ENCODE results near the gene CD79B.

The CD79B gene

DNA sequence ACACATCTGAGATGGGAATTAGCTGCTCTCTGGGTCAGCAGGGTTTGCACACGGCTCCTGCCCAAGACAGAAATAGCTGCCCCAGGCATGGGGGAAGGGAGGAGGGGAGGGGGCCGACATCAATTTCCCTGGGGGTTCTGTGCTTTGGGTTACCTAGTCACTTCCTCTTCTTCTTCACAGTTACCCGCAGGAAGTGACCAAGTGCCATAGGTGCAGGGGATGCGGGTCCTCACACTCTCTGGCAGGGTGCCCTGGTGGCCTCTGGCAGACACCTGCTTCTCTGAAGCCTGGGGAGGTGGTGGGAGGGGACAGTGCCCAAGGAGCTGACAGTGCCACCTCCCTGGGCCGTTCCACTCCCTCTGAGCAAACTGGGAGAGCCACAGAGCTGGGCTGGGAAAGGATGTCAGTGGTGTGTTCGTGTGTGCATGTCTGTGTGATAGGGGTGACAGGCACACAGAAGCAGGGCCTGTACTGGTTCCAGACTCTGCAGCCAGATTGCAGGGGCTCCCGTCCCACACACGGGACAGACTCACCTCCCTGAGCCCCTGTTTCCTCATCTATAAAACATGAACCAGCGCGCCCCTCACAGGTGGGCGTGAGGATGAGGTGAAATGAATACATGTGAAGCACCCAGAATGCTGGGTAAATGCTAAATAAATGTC, 22.4 kb upstream of the CD79B start:
- no peaks in the 10 kb centered on the region for H3K36me3 ChIP-seq (ENCODE audit: control insufficient read depth, insufficient read depth, low read length)
- no peaks in the 10 kb centered on the region for H3K9me3 ChIP-seq (ENCODE audit: control insufficient read depth, low read length)
- H3K4me3 ChIP-seq (ENCODE audit: insufficient read depth, low read depth, low read length), result no peak overlapping the region
- WGBS, 2 experiments, result 83 to 88% methylated on average over 11 of the region's 11 CpGs
- H3K4me1 ChIP-seq (ENCODE audit: control insufficient read depth, insufficient read depth, low read length), result peaks cover 2% of the 10 kb centered on the region
- H3K27ac ChIP-seq (ENCODE audit: insufficient read depth, low read depth, low read length, poor library complexity, severe bottlenecking), result no peak overlapping the region
- H3K27me3 ChIP-seq (ENCODE audit: control insufficient read depth, insufficient read depth, low read length, poor library complexity, severe bottlenecking), result no peaks in the 10 kb centered on the region

DNA sequence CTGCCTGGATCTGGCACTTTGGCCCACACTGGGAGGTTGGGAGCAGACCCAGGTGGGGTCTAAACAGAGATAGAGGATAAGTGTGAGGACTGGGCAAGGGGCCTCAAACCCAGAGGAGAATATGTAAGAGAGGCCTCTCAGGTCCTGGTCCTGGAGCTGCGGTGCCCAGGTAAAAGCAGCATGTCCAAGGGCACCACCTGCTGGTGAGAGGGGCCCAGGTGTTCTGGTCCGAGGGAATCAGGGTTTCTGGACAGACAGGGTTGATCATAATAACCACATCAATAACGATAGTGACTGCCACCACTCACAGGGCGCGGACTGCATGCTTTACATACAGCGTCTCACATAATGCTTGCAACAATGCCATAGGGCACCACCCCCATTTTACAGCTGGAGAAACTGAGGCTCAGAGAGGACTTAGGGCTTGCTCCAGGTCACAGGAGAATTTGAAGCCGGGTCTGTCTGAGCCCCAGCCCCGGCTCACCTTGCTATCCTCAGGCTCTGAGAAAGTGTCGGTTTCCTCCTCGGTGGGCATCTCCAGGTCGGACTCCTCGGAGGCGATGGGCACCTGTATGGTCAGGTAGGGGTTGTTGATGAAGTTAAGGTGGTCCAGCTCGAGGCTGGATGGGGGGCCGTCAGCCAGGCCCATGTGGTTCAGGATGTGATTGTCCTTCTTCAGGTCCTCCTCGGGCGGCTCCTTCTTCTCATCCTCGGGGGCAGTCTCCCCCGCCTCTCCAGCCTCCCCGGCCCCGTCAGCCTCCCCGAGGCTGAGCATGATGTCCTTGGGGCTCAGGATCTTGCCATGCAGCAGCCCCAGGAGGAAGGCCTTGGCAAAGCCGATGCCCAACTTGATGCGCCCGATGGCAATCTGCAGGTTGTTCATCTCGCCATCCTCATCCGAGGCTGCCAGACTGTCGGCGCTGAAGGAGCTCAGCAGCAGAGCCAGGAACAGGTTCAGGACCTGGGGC, 19.1 kb upstream of the CD79B start:
- no peaks in the 10 kb centered on the region for H3K27me3 ChIP-seq (ENCODE audit: control insufficient read depth, insufficient read depth, low read length, poor library complexity, severe bottlenecking)
- no peaks in the 10 kb centered on the region for H3K9me3 ChIP-seq (ENCODE audit: control insufficient read depth, low read length)
- peaks cover 2% of the 10 kb centered on the region for H3K4me1 ChIP-seq (ENCODE audit: control insufficient read depth, insufficient read depth, low read length)
- H3K4me3 ChIP-seq (ENCODE audit: insufficient read depth, low read depth, low read length), result no peak overlapping the region
- no peaks in the 10 kb centered on the region for H3K36me3 ChIP-seq (ENCODE audit: control insufficient read depth, insufficient read depth, low read length)
- WGBS, 2 experiments, result 91% methylated on average over 29 of the region's 29 CpGs
- no peak overlapping the region for H3K27ac ChIP-seq (ENCODE audit: insufficient read depth, low read depth, low read length, poor library complexity, severe bottlenecking)

DNA sequence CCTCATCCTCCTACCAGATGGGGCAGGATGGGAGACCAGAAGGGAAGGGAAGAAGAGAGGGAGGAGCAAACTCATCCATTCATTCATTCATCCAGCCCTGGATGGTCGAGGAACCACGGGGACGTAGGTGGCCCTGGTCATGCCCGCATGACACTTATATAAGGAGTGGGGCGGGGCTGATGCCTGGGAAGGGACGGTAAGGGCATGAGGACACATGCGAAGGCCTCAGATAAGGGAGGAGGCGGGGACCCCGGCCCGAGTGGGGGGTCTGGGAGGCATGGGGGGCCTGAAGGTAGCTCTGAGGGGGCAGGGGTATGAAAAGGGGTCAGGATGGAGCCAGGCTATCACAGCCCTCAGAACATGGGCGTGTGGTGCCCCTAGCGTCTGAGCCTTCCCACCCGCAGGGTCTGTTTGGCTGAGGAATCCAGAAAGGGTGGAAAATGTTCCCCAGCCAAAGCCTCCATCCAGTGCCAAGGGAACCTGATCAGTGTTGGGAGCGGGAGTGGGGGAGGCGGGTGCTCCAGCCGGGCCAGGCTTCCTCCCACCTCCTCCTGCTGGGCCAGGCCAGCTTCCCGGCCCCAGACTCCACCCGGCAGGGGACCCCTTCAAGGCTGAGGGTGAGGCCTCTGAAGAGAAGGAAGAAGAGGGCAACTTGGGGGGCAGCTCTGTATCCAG, 17.6 kb upstream of the CD79B start:
- H3K27me3 ChIP-seq (ENCODE audit: control insufficient read depth, insufficient read depth, low read length, poor library complexity, severe bottlenecking), result no peaks in the 10 kb centered on the region
- peaks cover 2% of the 10 kb centered on the region for H3K4me1 ChIP-seq (ENCODE audit: control insufficient read depth, insufficient read depth, low read length)
- no peak overlapping the region for H3K27ac ChIP-seq (ENCODE audit: insufficient read depth, low read depth, low read length, poor library complexity, severe bottlenecking)
- H3K9me3 ChIP-seq (ENCODE audit: control insufficient read depth, low read length), result no peaks in the 10 kb centered on the region
- no peak overlapping the region for H3K4me3 ChIP-seq (ENCODE audit: insufficient read depth, low read depth, low read length)
- WGBS, 2 experiments, result 87 to 89% methylated on average over 18 of the region's 18 CpGs
- H3K36me3 ChIP-seq (ENCODE audit: control insufficient read depth, insufficient read depth, low read length), result no peaks in the 10 kb centered on the region

DNA sequence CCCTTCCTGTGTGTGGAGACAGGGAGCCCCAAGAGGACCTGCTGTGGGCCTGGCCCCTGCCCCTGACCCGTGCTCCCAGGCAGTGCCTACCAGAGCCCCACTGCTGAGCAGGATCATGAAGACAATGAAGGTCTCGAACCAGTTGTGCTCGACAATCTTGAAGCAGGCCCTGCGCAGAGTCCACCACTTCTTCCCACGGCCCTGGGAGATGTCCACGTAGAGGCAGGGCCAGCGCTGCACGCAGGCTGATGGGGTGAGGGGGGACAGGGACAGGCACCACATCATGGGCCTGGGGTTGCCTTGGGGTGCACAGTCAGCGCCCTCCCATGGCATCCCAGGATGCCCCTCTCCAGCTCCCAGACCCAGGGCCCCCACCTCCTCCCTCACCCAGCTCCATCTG, 16.4 kb upstream of the CD79B start:
- no peaks in the 10 kb centered on the region for H3K36me3 ChIP-seq (ENCODE audit: control insufficient read depth, insufficient read depth, low read length)
- no peaks in the 10 kb centered on the region for H3K4me1 ChIP-seq (ENCODE audit: control insufficient read depth, insufficient read depth, low read length)
- H3K4me3 ChIP-seq (ENCODE audit: insufficient read depth, low read depth, low read length), result no peak overlapping the region
- no peak overlapping the region for H3K27ac ChIP-seq (ENCODE audit: insufficient read depth, low read depth, low read length, poor library complexity, severe bottlenecking)
- no peaks in the 10 kb centered on the region for H3K9me3 ChIP-seq (ENCODE audit: control insufficient read depth, low read length)
- 92 to 94% methylated on average over 9 of the region's 9 CpGs for WGBS, 2 experiments
- no peaks in the 10 kb centered on the region for H3K27me3 ChIP-seq (ENCODE audit: control insufficient read depth, insufficient read depth, low read length, poor library complexity, severe bottlenecking)

DNA sequence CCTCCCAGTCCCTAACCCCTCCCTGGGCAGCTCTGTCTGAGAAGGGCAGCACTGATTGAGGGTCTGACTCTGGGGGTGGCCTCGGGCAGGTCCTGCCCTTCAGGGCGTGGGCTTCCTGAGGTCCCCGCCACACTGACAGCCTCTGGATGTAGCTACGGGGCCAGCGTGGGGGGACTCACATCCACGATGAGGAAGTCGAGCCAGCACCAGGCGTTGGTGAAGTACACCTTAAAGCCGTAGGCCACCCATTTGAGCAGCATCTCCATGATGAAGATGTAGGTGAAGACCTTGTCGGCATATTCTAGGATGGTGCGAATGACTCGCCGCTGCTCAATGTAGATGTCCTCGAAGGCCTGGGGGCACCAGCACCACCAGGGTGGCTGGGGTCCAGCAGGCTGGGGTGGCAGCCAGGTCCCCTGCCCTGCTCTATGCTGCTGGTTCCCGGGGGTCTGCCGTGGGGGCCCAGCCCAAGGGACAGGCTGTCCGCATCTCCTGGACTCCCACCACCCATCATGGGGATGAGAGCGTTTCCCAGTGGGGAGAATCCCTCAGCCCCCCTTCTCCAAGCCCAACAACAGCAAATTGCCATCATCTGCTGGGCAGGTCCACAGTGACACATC, 15.7 kb upstream of the CD79B start:
- no peaks in the 10 kb centered on the region for H3K36me3 ChIP-seq (ENCODE audit: control insufficient read depth, insufficient read depth, low read length)
- no peak overlapping the region for H3K27ac ChIP-seq (ENCODE audit: insufficient read depth, low read depth, low read length, poor library complexity, severe bottlenecking)
- H3K27me3 ChIP-seq (ENCODE audit: control insufficient read depth, insufficient read depth, low read length, poor library complexity, severe bottlenecking), result no peaks in the 10 kb centered on the region
- H3K9me3 ChIP-seq (ENCODE audit: control insufficient read depth, low read length), result no peaks in the 10 kb centered on the region
- H3K4me3 ChIP-seq (ENCODE audit: insufficient read depth, low read depth, low read length), result no peak overlapping the region
- H3K4me1 ChIP-seq (ENCODE audit: control insufficient read depth, insufficient read depth, low read length), result no peaks in the 10 kb centered on the region
- WGBS, 2 experiments, result 94 to 96% methylated on average over 18 of the region's 18 CpGs

DNA sequence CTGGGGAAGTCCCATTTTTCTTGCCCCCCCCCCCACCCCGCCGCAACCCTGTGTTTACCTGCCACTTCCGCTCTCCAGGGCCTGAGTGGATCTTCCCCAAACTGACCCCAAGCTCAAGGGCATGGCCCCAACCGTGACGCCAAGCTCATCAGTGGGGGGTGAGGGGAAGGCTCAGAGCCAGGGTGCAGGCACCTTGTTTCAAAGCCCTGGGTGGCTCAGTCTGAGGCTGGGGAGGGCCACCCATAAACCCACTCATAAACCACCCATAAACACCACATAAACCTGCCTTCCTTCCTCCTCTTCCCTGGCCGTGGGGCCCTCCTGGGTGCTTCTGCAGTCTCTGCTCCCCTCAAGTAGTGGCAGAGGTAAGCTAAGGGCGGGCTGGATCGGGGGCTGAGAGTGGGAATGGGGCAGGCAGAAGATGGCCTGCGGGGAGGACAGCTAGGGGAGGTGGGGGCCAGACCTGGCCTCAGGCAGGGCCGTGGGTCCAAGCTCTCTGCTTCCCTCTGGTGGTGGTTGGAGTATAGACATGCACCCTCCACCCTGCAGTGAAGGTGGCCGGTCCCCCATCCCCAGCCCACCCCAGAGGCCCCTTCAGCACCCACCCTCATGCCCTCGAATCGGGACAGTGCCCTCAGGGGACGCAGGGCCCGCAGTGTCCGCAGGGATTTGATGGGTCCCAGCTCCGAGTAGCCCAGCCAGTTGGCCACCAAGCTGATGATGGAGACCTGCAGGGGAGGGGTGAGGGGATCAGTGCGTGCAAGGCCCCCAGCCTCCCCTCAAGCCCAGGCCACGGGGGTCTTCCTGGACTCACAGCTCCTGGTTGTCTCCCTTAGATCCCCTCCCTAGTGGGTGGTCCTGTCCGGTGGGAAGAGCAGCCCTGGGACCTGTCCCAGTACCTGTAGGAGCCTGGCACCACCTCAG, 14.6 kb upstream of the CD79B start:
- no peaks in the 10 kb centered on the region for H3K9me3 ChIP-seq (ENCODE audit: control insufficient read depth, low read length)
- H3K4me3 ChIP-seq (ENCODE audit: insufficient read depth, low read depth, low read length), result no peak overlapping the region
- no peaks in the 10 kb centered on the region for H3K4me1 ChIP-seq (ENCODE audit: control insufficient read depth, insufficient read depth, low read length)
- no peaks in the 10 kb centered on the region for H3K27me3 ChIP-seq (ENCODE audit: control insufficient read depth, insufficient read depth, low read length, poor library complexity, severe bottlenecking)
- 51% methylated on average over 18 to 20 of the region's 20 CpGs for WGBS, 2 experiments
- no peak overlapping the region for H3K27ac ChIP-seq (ENCODE audit: insufficient read depth, low read depth, low read length, poor library complexity, severe bottlenecking)
- H3K36me3 ChIP-seq (ENCODE audit: control insufficient read depth, insufficient read depth, low read length), result no peaks in the 10 kb centered on the region

DNA sequence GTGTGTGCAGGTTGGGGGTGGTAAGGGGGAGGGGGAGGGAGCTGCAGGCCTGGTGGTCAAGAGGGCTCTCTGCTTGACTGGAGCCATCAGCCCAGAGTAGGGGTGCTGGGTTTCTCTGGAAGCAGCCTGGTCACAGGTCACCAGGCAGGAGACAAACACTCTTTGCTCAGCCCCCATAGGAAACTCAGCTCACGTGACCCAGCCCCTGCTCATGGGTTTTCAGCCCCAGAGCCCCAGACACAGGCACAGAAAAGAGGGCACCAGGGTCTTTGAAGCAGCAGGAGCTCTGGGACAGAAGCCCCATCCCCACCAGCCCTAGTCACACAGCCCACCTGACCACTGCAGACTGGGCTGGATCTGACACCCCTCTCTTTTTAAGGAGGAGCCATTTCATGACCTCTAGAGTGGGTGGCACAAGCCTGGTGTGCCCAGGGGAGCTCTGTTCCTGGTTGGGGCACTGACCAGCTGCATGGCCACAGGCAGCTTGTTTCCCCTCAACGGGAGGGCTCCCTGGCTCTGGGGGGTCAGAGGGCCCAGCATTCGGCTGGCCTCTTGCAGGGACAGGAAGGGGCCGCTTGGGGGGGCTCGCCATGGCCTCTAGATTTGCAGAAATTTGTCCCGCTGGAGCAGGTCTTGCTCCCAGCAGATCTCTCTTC, 13.8 kb upstream of the CD79B start:
- no peaks in the 10 kb centered on the region for H3K36me3 ChIP-seq (ENCODE audit: control insufficient read depth, insufficient read depth, low read length)
- no peaks in the 10 kb centered on the region for H3K27me3 ChIP-seq (ENCODE audit: control insufficient read depth, insufficient read depth, low read length, poor library complexity, severe bottlenecking)
- H3K4me3 ChIP-seq (ENCODE audit: insufficient read depth, low read depth, low read length), result no peak overlapping the region
- 76 to 82% methylated on average over 6 of the region's 6 CpGs for WGBS, 2 experiments
- no peaks in the 10 kb centered on the region for H3K9me3 ChIP-seq (ENCODE audit: control insufficient read depth, low read length)
- no peaks in the 10 kb centered on the region for H3K4me1 ChIP-seq (ENCODE audit: control insufficient read depth, insufficient read depth, low read length)
- H3K27ac ChIP-seq (ENCODE audit: insufficient read depth, low read depth, low read length, poor library complexity, severe bottlenecking), result no peak overlapping the region

DNA sequence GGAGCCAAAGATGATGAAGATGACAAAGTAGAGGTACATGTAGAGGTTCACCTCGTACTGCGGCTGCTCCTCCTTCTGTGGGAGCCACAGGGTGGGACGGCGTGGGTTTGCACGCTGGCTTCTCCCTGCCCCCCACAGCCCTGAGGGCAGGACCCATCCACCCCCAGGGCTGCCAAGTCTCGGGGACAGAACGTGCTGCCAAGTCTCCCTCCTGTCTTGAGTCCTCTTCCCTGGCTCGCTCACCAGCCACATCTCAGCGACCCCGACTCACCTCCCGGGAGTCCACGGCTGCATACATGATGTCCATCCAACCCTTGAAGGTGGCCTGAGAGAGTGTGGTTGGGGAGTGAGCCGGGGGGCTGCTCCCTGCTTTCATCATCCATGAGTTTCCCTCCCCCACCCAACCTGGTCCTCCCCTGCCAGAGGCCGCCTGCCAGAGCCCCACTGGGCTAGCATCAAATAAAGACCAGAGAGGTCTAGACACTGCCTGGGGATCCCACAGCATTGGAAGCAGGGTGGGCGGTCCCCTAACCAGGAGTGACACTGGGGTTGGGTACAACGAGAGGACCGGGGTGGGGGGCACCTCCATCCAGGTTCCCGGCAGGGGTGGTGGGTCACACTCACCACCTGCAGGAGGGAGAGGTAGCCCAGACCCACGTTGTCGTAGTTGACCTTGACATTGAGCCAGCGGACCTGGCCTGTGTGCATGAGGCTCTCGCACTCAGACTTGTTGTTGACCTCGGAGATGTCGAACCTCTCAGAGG, 12.8 kb upstream of the CD79B start:
- Histone ChIP-seq H3K36me3 (ENCODE audit: control insufficient read depth, insufficient read depth, low read length) (no peaks in the 10 kb centered on the region), H3K9me3 (ENCODE audit: control insufficient read depth, low read length) (no peaks in the 10 kb centered on the region), H3K27ac (ENCODE audit: insufficient read depth, low read depth, low read length, poor library complexity, severe bottlenecking) (no peak overlapping the region), H3K4me3 (ENCODE audit: insufficient read depth, low read depth, low read length) (no peak overlapping the region), H3K4me1 (ENCODE audit: control insufficient read depth, insufficient read depth, low read length) (no peaks in the 10 kb centered on the region), H3K27me3 (ENCODE audit: control insufficient read depth, insufficient read depth, low read length, poor library complexity, severe bottlenecking) (no peaks in the 10 kb centered on the region)
- WGBS, 2 experiments, result 92 to 94% methylated on average over 24 of the region's 24 CpGs

Data from ectodermal cell (in vitro differentiated cells).